NCI-H82 treated with DMSO at 0.1 percent for 48 hours (cell line): ENCODE data around the gene CHAD.
A peak's percentile ranks its signal among the peaks of the same experiment; 100 is the strongest.

Experiments
- DNase-seq: peaks from one replicate; lab custom pipeline; 2025; ENCODE audit not compliant: unreplicated experiment; lab: John Stamatoyannopoulos, UW

The CHAD gene, protein sequence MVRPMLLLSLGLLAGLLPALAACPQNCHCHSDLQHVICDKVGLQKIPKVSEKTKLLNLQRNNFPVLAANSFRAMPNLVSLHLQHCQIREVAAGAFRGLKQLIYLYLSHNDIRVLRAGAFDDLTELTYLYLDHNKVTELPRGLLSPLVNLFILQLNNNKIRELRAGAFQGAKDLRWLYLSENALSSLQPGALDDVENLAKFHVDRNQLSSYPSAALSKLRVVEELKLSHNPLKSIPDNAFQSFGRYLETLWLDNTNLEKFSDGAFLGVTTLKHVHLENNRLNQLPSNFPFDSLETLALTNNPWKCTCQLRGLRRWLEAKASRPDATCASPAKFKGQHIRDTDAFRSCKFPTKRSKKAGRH

DNA sequence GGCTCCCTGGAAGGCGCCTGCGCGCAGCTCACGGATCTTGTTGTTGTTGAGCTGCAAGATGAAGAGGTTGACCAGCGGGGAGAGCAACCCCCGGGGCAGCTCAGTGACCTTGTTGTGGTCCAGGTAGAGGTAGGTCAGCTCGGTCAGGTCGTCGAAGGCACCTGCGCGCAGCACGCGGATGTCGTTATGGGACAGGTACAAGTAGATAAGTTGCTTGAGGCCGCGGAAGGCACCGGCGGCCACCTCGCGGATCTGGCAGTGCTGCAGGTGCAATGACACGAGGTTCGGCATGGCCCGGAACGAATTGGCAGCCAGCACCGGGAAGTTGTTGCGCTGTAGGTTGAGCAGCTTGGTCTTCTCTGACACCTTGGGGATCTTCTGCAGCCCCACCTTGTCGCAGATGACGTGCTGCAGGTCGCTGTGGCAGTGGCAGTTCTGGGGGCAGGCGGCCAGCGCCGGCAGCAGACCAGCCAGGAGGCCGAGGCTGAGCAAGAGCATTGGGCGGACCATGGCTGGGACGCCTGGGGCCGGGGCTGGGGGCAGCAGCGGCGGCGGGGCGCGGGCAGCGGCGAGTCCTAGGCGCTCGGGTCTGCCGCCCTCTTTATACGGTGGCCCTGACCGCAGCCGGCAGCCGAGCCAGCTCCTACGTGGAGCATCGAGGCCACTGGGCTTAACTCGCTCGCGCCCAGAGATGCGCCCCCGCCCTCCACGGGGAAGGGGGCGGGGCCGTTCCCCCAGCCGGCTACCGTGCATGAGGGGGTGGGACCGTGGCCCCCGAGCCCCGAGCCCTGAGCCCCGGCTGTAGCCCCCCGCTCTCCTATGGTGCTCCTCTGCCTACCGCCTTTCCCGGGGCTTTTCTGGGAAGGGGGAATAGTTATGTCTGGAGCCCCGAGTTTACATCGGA lies at the start of gene CHAD:
Gene CHAD (minus strand): TSS at position 577 of the 904 bp plus-strand sequence. CDS start 67 bp downstream, at position 510.
- no peak for DNase-seq

DNA sequence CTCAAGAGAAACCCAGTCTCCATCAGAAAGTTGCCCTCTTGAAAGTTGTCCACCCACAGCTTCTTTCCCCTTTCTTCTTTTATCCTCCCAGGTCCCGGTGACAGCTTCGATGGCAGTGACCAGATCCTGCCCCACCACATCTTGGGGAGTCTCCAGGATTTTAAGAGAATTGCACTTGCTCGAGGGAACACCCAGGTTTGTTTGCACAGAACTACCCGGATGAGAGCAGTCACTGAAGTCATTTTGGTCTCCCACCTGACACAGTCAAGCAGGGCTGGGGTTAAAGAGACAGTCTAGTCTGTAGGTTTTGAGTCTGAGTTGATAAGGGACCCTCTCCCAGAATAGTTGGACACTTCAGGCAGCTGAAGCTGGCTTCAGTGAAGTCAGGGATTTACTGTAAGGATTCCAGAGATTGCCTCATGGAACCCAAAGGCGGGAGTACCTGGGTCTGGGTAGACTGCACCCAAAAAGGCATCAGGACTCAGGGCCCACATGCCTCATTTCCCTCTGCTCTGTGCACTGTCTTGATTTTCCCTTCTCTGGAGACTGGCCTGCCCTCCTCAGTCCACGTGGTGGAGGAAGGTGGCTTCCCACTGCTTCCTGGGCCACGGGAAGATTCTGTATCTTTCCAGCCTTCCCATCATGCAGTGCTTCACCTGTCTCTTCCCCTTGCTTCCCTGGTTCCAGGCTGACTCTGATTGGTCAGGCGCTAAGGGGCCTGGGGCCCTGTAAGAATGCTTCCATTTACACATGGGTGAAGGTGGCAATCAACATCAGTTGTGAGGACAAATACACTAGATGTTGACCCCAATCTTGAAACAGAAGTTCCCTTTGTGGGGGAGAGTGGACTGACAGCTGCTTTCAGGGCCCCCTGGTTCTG lies 49.1 kb upstream of the CHAD start:
- no peak for DNase-seq

DNA sequence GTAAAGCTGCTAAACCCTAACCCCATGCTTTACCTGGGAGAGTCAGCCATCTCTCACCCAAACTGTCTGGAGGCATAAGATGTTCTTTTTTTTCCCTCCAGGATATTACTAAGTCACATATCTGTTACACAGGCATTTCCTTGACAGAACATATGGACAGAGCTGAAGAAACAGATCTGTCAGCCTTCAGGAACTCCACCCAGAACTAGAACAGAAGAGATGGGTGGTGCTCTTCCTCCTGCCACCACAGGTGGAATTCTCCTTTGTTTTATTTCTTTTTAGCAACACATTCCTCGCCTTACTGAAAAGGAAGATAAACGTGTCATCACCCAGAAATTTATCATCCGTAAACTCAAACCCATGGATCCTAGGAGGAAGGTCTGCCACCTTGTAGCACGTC lies 48.3 kb upstream of the CHAD start:
- no peak for DNase-seq

DNA sequence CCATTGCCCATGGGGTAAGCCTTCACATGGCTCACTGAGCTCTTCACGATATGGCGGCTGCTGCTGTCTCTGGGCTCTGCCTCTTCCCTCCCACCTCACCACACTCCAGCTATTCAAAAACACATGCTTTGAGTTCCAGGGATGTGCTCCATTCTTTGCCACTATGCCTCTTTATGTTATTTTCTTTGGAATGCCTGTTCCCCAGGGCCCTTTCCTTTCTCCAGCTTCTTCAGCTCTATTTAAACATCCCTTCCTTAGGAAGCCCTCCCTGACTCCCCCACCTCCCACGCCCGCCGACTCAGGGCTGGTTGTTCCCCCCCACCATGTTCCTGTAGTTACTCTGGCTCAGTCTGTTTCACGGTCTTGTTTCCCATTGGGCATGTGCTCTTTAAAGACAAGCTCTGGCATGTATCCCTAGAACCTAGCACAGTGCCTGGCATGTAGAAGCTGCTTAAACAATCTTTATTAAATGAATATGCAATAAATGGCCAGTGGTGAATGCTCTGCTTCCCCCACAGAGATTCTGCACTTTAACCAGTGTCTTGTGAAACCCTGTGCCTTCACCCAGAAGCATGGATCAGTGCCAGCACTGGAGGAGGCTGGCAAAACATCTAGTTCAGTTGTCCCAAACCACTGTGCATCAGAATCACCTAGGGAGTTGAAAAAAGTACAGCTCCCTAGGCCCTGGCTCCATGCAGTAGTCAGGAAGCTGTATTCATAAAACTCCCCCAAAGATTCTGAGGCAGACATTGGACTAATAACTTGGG lies 46.4 kb upstream of the CHAD start:
- DNase-seq: no peak

DNA sequence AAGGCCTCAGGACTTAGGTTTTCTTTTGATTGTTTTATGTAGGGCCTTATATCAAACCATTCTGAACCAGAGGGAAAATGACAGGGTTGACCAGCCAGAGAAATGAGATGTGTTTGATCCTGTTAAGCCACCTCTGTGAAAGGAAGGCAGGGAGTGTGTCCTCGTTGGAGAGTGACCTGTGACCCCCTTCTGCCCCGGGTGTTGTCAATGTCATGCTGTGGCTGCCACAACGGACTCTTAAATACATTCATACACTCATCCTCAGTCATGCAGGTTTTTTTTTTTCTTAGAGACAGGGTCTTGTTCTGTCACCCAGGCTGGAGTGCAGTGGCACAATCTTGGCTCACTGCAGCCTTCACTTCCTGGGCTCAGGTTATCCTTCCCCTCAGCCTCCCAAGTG lies 45.7 kb upstream of the CHAD start:
- DNase-seq: no peak

DNA sequence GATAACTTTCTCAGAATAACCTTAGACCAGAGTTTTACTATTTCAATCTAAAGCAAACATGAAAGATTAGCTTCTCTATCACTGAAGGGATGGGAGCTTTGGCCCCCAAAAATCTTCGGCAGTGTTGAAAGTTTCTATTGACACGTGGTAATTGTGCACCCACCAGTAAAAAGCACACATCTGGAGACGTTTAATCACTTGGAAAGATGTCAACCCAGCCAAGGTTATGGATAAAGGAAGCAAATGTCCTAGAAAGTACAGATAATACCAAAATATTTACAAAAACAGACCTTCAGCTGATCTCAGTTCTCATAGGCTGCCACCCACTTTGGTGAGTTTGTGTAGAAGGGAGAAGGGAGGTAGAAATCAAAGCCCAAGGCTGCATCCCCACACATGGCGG lies 44.8 kb upstream of the CHAD start:
- no peak for DNase-seq

DNA sequence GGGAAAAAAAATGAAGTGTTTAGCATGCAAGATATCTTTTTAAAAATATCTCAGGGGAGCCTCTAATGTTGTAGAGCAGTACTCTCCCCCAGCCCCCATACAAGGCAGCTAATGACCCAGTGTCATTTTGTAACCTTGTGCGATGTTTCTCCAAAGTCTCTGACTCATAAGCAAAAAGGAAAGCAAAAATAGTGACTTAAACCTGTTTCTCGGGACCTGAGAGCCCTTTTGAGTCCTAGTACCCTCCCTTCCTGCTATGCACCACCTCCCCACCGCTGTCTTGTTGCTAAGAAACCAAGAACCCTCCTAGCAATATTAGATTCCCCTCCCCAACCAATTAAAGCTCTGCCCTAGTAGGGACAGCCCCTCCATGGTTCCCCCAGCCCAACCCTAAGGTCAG lies 42.4 kb upstream of the CHAD start:
- DNase-seq: no peak

DNA sequence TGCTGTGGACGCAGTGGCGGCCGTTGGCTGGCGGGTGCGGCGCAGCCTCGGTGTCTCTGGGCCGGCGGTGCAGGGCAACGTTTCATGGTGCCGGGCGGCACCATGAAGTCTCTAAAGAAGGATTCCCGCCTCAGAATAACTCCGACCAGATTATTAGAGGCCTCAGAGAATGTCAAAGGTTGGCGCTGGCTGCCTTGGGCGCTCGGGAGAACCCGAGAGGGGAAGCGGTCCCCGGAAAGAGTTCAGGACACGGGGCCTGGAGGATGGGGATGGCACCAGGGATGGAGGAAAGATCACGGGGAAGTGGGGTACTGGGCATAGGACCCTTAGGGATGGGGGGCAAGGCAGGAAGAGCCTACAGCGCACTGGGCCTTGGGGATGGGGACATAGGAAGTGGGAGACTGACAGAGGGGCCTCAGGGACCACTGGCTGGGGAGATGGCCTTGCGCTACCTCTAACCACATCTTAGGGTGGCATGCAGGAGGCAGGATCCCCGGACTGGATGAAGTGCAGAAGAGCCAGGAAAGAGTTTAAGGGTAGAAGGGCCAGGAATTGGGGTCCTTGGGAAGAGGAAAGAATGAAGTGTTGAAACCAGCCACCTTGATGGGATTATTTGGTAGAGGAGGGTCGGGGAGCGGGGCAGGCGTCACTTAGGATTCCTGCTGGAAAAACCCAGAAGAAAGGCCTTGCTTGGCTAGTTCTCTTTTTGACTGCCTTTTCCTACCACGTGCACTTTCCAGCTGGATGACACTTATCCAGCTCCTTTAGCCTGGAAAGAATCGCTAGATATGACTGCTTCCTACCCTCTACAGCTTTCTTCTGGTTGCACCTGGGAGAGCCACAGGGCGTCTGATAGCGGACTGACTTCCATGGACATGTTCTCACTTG lies 40.1 kb upstream of the CHAD start:
- no peak for DNase-seq

DNA sequence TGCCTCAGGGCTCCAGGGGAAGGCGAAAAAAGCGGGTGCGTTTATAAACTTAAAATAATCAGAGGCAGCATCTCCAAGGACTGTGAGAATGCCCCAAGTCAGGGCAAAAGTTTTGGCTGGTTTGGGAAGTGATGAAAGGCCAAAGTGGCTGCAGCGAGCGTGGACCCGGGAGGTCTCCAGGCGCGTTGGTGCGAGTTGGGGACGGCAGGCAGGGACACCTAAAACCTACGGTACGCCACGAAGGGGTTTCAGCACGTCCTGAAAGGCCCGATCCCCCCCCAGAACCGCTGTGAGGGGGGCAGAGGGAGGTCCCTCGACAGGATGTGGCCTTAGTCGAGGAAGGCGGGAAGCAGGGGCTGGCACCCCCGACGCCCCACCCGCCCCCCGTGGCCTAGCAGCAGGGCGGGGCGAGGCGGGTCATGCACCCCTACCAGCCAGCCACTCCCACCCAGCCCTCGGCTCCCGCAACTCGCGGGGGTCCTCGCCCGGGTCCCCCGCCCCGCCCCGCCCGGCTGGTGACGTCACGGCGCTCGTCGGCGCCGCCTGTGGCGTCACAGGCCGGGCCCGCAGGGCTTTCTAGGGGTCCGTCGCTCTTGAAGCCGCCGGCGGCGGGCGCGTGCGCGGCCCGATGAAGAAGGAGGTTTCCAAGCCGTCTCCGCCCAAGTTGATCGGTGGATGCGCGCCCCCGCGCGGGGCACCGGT lies 39.3 kb upstream of the CHAD start, which contains the start of gene MYCBPAP:
Gene MYCBPAP (plus strand): TSS at position 569 of the 702 bp plus-strand sequence. CDS start 236 bp downstream, outside the sequence.
- DNase-seq: peak; percentile 7

DNA sequence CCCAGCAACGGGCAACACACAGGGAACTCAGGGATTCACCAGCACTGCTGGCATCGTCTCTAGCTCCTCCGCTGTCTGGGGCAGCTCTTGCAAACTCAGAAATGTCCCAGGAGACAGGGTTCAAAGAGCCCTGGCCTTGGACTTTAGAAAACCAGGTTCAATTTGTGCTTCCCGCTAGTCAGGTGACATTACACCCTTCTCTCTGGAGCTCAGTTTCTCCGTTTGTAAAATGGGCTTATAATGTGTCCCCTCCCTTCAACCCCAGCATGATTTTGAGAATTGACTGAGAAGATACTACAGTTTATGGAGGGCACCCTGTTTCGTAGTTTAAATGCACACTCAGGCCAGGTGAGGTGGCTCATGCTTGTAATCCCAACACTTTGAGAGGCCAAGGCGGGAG lies 37.6 kb upstream of the CHAD start:
- no peak for DNase-seq

DNA sequence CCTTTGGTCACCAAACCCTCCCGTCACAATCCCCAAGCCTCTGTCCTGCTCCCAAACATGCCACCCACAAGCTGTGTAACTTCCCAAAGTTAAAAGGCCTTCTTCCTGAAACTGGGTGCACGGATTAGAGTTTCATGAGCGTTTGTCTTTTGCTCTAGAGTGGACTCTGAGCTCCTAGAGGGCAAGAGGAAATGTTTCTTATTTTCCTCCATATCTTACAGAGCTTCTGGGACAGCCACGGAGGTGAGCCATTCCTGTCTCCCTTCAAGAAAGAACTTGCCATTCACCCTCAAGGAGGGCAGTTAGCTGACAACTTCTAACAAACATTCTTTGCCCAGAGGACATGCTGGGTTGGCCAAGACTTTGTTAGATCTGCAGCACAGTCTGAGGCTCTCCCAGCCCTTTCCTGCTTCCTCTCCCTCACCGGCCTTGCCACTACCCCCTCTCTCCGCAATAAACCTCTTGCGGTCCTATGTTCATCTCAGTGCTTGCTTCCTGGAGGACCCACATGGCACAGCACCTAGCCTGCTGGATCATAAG lies 37.0 kb upstream of the CHAD start:
- DNase-seq: no peak

DNA sequence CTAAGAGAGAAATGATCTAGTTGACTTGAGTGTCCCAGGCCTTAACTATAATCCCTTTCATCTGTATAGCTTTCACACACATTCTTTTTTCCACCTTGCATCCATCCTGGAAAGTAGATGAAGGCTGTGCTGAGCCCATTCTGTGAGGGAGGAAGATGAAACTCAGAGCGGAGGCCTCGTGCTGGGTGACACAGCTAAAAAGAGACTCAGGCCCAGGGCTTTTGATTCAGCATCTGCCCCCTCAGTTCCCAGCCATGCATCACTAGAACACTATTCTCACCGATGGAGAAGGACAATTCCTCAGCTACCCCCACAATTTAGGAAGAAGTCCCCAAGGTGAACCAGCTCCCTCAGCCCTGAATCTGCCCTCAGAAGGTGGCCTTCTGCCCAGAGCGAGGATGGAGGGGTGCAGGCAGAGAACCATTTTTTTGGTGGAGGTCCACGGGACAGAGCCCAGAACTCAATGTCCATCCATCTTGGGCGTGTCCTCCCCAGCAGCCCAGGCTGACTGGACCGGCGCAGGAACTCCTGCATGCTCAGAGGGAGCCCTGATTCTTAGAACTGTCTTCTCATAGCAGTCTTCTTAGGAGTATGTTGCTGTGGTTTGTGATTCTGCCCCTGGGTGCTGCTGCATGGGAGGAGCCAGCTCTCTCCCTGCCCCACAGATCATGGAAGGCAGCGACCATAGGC lies 33.8 kb upstream of the CHAD start:
- DNase-seq: no peak

DNA sequence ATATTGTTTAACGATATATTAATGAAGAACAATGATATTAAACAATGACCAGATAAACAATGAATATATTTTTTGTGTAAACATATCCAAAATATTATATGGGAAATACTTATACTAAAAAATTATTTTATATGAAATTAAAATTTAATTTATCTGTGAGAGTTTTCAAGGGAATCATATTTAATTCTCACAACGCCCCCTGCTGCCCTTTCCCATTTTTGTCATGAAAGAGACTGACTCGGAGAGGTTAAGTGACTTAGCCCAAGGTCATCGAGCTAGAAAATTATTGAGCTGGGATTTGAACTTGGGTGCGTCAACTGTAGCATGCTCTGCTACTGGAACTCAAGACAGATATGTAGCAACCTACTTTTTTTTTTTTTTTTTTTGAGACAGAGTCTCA lies 32.4 kb upstream of the CHAD start:
- DNase-seq: no peak

DNA sequence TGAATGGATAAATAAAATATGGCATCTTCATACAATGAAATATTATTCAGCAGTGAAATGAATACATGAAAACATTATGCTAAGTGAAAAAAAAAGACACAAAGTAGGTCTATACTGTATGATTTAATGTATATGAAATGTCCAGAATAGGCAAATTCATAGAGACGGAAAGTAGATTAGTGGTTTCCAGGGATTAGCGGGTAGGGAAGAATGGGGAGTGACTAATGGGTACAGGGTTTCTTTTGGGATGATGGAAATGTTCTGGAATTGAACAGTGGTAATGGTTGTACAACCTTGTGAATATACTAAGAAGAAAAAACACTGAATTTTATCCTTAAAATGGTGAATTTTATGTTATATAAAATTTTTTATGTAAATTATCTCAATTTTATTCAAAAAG lies 31.0 kb upstream of the CHAD start:
- DNase-seq: no peak

DNA sequence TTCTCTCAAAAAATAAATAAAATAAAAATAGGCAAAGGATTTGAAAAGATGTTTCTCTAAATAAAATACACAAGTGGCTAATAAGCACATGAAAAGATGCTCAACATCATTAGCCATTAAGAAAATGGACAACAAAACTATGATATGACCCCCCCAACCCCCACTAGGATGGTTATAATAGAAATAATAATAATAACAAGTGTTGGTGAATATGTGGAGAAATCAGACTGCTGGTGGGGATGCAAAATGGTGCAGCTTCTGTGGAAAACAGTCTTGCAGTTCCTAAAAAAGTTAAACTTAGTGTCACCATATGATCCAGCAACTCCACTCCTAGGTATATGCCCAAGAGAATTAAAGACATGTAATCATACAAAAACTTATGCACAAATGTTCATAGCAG lies 30.6 kb upstream of the CHAD start:
- no peak for DNase-seq

DNA sequence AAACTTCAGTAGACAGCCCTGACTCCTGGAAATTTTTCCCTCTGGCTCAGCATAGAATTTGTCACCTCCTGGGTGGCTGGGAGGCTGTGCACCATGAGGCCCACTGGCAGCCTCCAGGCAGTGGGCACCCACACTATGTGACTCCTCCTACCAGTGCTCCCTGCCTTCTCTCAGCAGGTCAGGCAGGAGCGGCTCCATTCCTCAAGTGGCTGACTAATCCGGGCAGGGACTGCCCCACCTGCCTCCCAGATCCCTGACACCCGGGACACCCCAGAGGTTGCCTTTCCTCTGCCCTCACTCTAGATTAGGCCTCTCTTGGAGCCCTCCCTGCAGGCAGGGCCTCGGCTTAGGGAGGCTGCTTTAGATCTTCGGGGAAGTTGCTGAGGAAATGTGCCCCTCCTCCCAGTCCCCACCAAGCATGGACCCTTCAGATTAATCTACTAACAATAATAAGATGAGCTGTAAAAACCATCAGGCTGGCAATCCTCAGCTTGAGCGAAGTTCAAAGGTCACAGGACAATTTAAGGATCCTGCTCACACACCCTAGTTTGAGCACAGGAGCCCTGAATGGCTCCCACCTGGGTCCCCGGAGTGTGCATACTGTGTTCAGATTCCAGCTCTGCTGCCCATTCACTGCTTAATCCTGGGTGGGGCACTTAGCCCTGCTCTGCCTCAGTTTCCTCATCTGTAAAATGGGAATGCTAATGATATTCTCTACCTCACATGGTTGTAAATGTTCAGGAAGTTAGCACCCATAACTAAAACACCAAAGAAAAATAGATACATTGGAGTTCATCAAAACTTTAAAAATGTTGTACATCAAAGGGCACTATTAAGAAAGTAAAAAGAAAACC lies 29.6 kb upstream of the CHAD start:
- no peak for DNase-seq

DNA sequence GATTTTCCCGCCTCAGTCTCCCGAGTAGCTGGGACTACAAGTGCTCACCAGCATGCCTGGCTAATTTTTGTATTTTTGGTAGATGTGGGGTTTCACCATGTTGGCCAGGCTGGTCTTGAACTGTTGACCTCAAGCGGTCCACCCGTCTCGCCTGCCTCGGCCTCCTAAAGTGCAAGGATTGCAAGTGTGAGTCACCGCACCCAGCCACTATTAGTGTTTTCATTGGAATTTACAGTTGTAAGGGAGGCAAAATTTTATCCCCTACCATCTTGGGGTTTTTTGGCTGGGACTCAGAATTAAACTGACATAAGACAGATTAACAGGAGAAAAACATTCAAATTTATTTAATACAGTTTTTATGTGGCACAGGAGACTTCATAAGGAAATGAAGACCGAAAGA lies 27.2 kb upstream of the CHAD start:
- no peak for DNase-seq
